Pericardium fibroblast (primary cell): ENCODE data around the gene SPINDOC. TPM values are rescaled to one million over a fixed set of nuclear protein-coding genes. Genes with fewer than 3 reads are reported as not detected.

Experiments used
- total RNA-seq: library from RNA; depleted of rRNA; stranded (reverse); fragments of >200 nt; gene quantifications from 2 replicates; pipeline ENCODE4 v1.2.3, GENCODE V29; 2015

The SPINDOC gene, protein sequence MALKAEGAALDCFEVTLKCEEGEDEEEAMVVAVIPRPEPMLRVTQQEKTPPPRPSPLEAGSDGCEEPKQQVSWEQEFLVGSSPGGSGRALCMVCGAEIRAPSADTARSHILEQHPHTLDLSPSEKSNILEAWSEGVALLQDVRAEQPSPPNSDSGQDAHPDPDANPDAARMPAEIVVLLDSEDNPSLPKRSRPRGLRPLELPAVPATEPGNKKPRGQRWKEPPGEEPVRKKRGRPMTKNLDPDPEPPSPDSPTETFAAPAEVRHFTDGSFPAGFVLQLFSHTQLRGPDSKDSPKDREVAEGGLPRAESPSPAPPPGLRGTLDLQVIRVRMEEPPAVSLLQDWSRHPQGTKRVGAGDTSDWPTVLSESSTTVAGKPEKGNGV
- total RNA-seq: 17.3 and 29.2 TPM in 2 replicates

DNA sequence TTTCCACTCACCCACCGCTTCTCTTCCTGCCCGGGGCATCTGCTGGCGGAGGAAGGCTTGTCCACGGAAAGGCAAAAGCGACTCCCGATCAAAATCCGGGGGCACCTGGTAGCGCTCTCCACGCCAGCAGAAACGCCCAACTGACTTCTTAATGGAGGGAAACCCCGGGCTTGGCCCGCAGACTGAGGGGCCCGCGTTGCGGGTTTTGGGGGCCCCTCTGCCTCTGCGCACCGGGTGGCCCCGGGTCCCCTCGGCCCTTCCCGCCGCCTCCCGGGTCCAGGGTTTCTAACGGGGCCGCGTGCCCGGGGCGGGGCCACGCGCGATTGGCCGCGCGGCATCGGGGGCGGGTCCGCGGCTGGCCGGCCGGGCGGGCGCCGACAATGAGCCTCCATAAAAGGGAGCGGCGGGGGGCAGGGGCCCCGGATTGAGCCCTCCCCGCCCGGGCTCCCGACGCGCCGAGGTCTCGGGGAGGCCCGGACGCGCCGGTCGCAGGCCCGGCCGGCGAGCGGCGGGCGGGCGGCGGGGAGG, at the start of gene SPINDOC:
Gene SPINDOC (plus strand): TSS at position 422 of the 528 bp plus-strand sequence. CDS start 231 bp downstream, outside the sequence.

DNA sequence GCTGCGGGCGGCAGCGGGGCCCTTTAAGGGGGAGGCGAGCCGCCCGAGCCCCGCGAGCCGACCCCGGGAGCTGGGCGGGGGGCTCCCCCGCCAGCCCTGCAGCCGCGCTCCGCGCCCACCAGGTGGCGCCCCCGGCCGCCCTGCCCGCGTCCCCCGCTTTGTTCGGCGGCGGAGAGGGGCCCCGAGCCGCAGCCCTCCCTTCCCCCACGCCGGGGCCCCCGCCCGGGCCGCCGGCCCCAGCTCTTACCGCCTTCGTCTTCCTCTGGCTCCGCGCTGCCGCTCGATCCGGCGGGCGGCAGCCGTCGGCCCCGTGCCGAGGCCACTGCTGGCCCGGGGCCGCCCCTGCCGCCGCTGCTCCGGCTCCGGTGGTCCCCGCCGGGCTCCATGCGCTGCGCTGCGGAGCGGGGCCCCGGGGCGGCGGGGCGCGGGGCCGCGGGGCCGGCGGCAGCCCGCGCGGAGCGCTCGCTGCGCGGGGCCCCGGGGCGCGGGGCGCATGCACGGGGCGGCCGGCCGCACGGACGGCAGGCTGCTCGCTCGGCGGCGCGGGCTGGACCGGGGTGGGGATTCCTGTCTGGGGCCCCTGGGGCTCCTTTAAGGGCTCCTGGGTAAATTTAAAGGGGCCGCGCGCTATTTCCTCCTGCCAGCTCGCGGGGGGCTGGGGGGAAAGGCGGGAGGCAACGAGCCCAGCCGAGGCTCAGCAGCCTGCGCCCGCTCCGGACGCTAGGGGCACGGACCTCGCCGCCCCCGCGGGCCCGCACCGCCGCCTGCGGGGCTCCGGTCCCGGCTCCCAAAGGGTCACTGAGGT, 44.8 kb upstream of the SPINDOC start, which contains the start of gene ZFTA:
Gene ZFTA (minus strand): TSS at position 539 of the 805 bp plus-strand sequence. CDS start 153 bp downstream, at position 386.

DNA sequence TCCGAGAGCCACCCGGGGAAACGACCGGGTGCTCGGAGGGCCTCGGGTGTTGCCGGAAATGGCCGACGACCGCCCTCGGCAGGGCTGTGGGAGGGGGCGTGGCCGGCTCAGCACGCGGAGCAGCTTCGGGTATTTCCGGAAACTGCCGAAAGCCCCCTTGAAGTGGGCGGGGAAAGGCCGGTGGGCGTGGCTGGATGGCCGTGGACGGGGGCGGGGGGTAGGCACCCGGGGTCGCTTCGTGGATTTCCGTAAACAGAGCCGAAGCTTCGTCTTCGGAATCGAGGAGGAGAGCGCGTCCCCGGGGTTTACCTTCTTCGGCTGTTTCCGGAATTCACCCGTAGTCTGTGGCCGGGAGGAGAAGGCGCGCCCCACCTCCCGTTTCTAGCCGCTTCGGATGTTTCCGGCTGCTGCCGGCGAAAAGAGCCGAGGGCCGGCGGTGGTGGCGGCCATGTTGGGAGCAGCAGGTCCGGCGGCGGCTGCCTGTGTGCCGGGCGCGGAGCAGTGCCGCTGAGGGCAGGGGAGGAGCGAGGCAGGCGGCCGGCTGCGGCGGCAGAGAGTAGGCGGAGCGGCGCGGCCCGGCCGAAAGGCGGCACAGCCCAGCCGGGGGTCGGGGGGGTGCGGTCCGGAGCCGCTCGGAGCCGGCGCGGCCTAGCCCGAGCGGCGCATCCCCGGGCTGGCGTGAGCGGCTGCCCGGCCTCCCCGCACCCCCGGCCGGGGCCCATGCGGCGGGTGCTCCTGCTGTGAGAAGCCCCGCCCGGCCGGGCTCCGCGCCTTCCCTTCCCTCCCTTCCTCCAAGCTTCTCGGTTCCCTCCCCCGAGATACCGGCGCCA, 25.6 kb downstream of the SPINDOC start, which contains the start of gene MARK2:
Gene MARK2 (plus strand): TSS at position 433 of the 830 bp plus-strand sequence. CDS start 397 bp downstream, at position 830.

Other genes starting within 250 kb of the SPINDOC start
- gene PLAAT3, start 199.0 kb upstream of the SPINDOC start, total RNA-seq: 18.6 and 39.1 TPM in 2 replicates
- 66.2 and 71.3 TPM in 2 replicates for gene ATL3, start 142.1 kb upstream of the SPINDOC start, total RNA-seq
- 117 and 135 TPM in 2 replicates for gene RTN3, start 132.0 kb upstream of the SPINDOC start, total RNA-seq
- gene ZFTA, start 44.7 kb upstream of the SPINDOC start, total RNA-seq: 34.9 and 35.2 TPM in 2 replicates
- 12.7 and 14.0 TPM in 2 replicates for gene MARK2, start 25.7 kb downstream of the SPINDOC start, total RNA-seq
- 7.8 and 8.4 TPM in 2 replicates for gene RCOR2, start 103.7 kb downstream of the SPINDOC start, total RNA-seq
- gene NAA40, start 125.5 kb downstream of the SPINDOC start, total RNA-seq: 7.9 and 11.3 TPM in 2 replicates
- gene COX8A, start 161.2 kb downstream of the SPINDOC start, total RNA-seq: 324 and 331 TPM in 2 replicates
- 83.1 and 89.2 TPM in 2 replicates for gene OTUB1, start 173.0 kb downstream of the SPINDOC start, total RNA-seq
- 0.12 and 0.60 TPM in 2 replicates for gene FLRT1, start 222.5 kb downstream of the SPINDOC start, total RNA-seq